GM20431 (cell line): ENCODE results near the gene BST2.
"Not testable (repeated sequence)": the region's sequence is repeated elsewhere in the genome, so short reads cannot be mapped to it uniquely, and the experiment has no call there.

ENCODE experiments used
- in situ Hi-C: fragments of 300-500 bp; cut with MseI, MboI; formaldehyde crosslinking; loops from one replicate; pipeline ENCODE4 v1.15.0; 2020; ENCODE audit warnings: low sequenced_read_pairs; ENCODE audit not compliant: unreplicated experiment

BST2 gene

GRCh38 chr19:17390665-17391370 lies 14.6 kb downstream of the BST2 start:
- in situ Hi-C loops = loop anchor here (10.0 kb wide), 1 partner anchor 46 kb away; no protein-coding TSS in a partner anchor

- in situ Hi-C loops = loop anchor here (10.0 kb wide), 1 partner anchor 45 kb away; no protein-coding TSS in a partner anchor
Observed at GRCh38 chr19:17389957-17390664, 15.3 kb downstream of the BST2 start.

GRCh38 chr19:17389288-17389687 lies 16.1 kb downstream of the BST2 start:
- in situ Hi-C loops = no loop called here

DNA sequence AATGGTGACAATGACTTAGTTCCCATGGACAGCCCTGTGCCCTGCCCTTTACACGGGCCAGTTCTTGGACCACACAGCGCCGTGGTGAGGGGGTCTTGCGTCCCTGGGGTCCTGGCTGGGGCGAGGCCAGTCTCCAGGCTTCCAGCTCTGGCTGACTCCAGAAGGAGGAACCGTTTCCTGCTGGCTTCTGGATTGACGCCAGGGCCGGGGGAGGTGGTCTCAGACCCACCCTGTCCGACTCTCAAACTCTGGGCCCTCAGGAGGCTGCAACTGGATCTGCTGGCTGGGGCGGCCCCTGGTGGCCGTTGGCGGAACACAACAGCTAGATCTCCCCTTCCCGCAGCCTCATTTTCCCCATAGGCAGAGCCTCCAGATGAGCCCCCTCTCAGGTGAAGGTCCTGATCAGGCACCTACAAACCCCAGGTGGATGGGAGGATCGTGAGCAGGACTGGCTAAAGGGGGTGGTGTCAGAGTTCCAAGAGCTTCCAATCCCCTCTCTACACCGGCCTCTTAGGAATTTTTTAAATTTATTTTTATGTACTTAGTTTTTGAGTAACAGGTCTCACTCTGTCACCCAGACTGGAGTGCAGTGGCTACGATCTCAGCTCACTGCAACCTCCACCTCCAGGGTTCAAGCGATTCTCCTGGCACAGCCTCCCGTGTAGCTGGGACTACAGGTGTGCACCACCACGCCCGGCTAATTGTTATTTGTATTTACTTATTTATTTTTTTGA lies 19.4 kb downstream of the BST2 start:
- in situ Hi-C loops = no loop called here

- in situ Hi-C loops = no loop called here
Observed at GRCh38 chr19:17380426-17381138, 24.8 kb downstream of the BST2 start.

DNA sequence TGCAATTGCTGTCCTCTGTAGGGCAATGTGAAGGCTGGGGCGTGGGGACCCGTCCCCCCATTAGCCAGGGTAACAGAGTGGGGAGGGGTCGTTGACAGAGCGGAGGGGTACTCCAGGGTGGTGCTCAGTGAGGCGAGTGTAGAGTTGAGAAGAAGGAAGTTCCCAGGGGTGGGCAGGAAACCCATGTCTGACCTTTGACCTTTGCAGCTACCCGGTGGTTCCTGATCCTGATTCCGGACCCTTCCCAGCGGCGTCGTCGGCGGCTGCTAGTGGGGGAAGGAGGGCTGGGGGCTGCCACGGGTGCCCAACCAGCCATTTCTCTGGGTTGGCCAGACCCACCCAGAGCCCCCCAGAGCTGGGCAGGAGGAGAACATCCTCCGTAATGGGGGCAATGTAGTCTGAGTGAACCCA lies 26.2 kb downstream of the BST2 start:
- in situ Hi-C loops = no loop called here

- in situ Hi-C loops = no loop called here
Observed at GRCh38 chr19:17378271-17378670, 27.2 kb downstream of the BST2 start.

DNA sequence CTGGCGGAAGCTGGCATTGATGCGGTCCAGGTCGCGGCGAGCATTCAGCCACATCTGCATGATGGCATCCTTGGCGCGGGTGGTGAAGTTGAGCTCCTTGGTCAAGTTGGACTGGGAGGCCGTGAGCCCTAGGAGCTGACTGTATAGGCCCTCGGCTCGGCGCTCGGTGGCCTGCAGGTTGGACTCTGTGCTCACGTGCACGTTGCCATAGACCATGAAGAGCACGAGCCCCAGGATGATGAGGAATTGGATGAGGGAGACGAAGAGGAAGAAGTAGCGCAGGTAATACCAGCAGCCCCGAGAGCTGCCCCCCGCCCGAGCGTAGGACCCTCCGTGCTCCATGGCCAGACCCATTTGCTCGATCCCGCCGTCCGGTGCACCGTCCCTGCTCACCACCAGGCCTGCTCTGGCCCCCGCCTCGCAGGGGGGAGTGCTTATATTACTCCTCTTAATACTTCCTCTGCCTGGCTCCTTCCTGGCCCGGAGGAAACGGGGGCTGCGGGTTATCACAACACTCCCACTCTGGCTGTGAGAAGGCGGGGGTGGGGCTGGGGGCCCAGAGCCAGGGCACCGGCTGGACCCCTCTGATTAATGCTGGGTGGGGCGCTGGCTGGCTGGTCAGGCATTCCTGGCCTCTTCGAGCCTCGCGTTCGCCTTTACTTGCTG lies 28.4 kb downstream of the BST2 start, which contains the start of gene PLVAP:
Gene PLVAP (minus strand): TSS at position 408 of the 666 bp plus-strand sequence. CDS start 54 bp downstream, at position 354.
- in situ Hi-C loops = no loop called here

GRCh38 chr19:17370026-17370587 lies 35.3 kb downstream of the BST2 start:
- in situ Hi-C loops = no loop called here

GRCh38 chr19:17365361-17365760 lies 40.1 kb downstream of the BST2 start:
- in situ Hi-C loops = no loop called here

DNA sequence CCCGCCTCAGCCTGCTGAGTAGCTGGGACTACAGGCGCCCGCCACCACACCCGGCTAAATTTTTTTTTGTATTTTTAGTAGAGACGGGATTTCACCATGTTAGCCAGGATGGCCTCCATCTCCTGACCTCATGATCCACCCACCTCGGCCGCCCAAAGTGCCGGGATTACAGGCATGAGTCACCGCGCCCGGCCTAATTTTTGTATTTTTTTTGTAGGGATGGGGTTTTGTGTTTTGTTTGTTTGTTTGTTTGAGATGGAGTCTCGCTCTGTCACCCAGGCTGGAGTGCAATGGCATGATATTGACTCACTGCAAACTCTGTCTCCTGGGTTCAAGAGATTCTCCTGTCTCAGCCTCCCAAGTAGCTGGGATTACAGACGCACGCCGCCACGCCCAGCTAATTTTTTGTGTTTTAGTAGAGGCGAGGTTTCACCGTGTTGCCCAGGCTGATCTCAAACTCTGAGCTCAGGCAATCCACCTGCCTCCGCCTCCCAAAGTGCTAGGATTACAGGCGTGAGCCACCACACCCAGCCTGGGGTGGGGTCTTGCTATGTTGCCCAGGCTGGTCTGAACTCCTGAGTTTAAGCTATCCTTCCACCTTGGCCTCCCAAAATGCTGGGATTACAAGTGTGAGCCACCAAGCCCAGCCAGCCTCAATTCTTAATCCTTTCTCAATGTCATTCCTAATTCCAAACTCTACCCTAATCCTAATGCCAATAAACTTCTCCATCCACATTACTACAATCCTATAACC lies 41.4 kb downstream of the BST2 start:
- in situ Hi-C loops = not testable (repeated sequence)

DNA sequence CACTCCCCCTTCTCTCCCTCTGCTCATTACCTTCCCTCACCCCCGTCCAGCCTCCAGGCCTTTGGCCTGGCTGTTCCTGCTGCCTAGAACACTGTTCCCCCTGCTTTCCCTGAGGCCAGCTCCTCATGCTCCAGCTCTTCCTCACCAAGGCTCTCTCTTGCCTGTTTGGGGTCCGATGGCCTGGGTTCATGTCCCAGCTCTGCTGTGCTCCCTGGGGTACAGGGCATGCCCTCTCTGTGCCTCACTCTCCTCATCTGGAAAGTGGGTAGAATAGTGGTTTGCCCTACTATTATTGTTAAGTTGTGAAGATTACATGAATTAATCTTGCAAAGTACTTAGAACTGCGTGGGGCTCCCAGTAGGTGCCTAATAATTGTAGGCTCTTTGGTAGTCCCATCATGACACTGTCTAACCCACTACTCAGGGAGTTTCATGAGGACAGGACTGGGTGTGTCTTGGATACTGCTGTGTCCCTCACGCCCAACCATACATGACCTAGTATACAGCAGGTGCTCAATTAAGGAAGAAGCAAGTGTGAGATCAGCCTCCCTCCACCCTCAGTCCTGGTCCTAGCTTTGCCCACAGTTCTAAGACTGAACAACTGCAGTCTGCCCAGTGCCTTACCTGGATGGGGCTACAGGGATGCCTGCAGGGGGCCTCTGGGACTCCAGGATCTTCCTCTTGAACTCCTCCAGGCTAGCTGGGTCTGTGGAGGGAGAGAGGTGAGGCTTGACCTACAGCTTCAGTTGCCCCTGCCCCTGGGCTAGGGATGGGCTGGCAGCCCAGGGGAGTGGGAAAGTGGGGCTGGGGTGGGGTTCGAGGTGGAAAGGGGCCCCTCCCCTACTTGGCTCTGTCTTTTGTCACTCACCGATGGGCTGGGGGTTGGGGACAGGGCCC lies 45.3 kb downstream of the BST2 start:
- in situ Hi-C loops = no loop called here

DNA sequence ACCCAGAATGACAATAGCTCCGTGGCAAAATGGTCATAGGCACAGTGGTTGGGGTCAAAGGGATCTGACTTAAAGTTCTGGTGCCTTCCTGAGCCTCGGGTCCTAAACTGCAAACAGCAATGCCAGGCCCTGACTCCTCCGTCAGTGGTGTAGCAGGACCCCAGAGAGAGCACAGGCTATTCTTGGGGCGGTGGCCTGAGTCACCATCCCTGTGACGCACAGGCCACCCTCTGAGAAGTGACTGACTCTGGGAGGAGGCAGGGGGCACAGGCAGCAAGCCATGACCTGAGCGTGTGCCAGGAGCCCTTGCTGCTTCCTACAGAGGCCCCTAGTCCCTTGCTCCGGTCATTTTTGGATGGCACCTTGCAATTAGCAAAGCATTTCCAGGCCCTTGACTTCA lies 47.0 kb downstream of the BST2 start:
- in situ Hi-C loops = no loop called here

GRCh38 chr19:17357724-17358123 lies 47.7 kb downstream of the BST2 start:
- in situ Hi-C loops = no loop called here

DNA sequence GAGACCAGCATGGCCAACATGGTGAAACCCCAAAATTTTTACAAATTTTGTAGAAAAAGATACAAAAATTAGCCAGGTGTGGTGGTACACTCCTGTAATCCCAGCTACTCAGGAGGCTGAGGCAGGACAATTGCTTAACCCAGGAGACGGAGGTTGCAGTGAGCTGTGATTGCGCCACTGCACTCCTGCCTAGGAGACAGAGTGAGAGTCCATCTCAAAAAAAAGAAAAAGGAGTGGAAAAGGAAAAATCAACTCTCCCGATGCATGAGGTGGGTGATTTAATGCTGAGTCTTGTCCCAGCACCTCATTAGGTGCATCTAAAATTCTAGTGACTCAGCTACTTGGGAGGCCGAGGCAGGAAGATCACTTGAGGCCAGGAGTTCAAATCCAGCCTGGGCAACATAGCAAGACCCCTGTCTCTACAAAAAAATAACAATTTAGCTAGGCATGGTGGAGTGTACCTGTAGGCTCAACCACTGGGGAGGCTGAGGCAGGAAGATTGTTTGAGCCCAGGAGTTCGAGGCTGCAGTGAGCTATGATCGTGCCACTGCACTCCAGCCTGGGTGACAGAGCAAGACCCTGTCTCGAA lies 48.3 kb downstream of the BST2 start:
- in situ Hi-C loops = no loop called here

- in situ Hi-C loops = no loop called here
Observed at GRCh38 chr19:17353386-17353785, 52.0 kb downstream of the BST2 start.
